OCI-LY7 (cell line): ENCODE data around the gene SRSF7. TPM values are rescaled to one million over a fixed set of nuclear protein-coding genes. Genes with fewer than 3 reads are reported as not detected.
"Not testable (repeated sequence)": the region's sequence is repeated elsewhere in the genome, so short reads cannot be mapped to it uniquely, and the experiment has no call there.

ENCODE experiments used
- BruUV-seq: library from RNA; stranded (reverse); fragments of 400-500 nt; replicated peaks from 2 replicates; lab custom pipeline; 2021; lab: Mats Ljungman, UMichigan
- CTCF ChIA-PET: fragments of 300-600 bp; sonication (Branson Sonifier 250); formaldehyde crosslinking; loops from one replicate; lab custom pipeline; 2022; ENCODE audit warnings: antibody characterized with exemption; ENCODE audit not compliant: unreplicated experiment; lab: Charles Lee
- POLR2A ChIA-PET: fragments of 300-600 bp; sonication (Branson Sonifier 250); formaldehyde crosslinking; loops from one replicate; lab custom pipeline; 2022; ENCODE audit warnings: antibody characterized with exemption; lab: Charles Lee
- DNase-seq: peaks from one replicate; pipeline ENCODE4 v3.0.0-alpha.2; 2015; ENCODE audit warnings: low spot score
- H2AFZ ChIP-seq: fragments of 200-600 bp; sonication (generic), shearing (Covaris generic); 2 replicates; pipeline ENCODE4 v1.6.1; 2014; ENCODE audit warnings: mild to moderate bottlenecking, antibody characterized with exemption, low read length, moderate library complexity
- H3K27ac ChIP-seq: fragments of 200-600 bp; sonication (generic); 2 replicates; pipeline ENCODE4 v1.5.1; 2014; ENCODE audit warnings: mixed run types, low read depth, mild to moderate bottlenecking, moderate library complexity, low read length, inconsistent platforms; ENCODE audit not compliant: poor library complexity, severe bottlenecking
- H3K36me3 ChIP-seq: fragments of 200-600 bp; sonication (generic); 2 replicates; pipeline ENCODE4 v1.6.1; 2014; ENCODE audit warnings: mild to moderate bottlenecking, antibody characterized with exemption, low read length, moderate library complexity, mixed read lengths; ENCODE audit not compliant: insufficient read depth
- H3K4me1 ChIP-seq: fragments of 200-600 bp; sonication (generic); 2 replicates; pipeline ENCODE4 v1.5.1; 2014; ENCODE audit warnings: mild to moderate bottlenecking, low read length; ENCODE audit not compliant: insufficient read depth, poor library complexity, severe bottlenecking
- H3K4me2 ChIP-seq: fragments of 200-600 bp; sonication (generic); 2 replicates; pipeline ENCODE4 v1.6.1; 2014; ENCODE audit warnings: mild to moderate bottlenecking, low read length
- H3K4me3 ChIP-seq: fragments of 200-600 bp; sonication (generic); 2 replicates; pipeline ENCODE4 v1.5.1; 2014; ENCODE audit warnings: mild to moderate bottlenecking, low read depth, low read length; ENCODE audit not compliant: poor library complexity, severe bottlenecking
- H3K79me2 ChIP-seq: fragments of 200-600 bp; sonication (generic); 2 replicates; pipeline ENCODE4 v1.6.1; 2016; ENCODE audit warnings: low read depth, mild to moderate bottlenecking, low read length, moderate library complexity, mixed read lengths; ENCODE audit not compliant: insufficient read depth
- H3K9me2 ChIP-seq: fragments of 200-600 bp; sonication (generic); 2 replicates; pipeline ENCODE4 v1.6.1; 2016; ENCODE audit warnings: mild to moderate bottlenecking, low read length, mixed read lengths; ENCODE audit not compliant: insufficient read depth
- H3K9me3 ChIP-seq: fragments of 200-600 bp; sonication (generic); 2 replicates; pipeline ENCODE4 v1.6.1; 2014; ENCODE audit warnings: mild to moderate bottlenecking, mixed run types, low read length, mixed read lengths
- H4K20me1 ChIP-seq: fragments of 200-600 bp; sonication (generic); 2 replicates; pipeline ENCODE4 v1.6.1; 2014; ENCODE audit warnings: mild to moderate bottlenecking, antibody characterized with exemption, low read length, moderate library complexity, mixed read lengths; ENCODE audit not compliant: insufficient read depth
- CTCF ChIP-seq: fragments of 200-600 bp; sonication (generic); conservative IDR thresholded peaks from 2 replicates; pipeline ENCODE4 v1.5.1; 2014; ENCODE audit warnings: mild to moderate bottlenecking, antibody characterized with exemption, low read length, moderate library complexity, mixed read lengths
- EZH2phosphoT487 ChIP-seq: fragments of 200-600 bp; sonication (generic); IDR thresholded peaks from 2 replicates; pipeline ENCODE4 v1.6.1; 2018; ENCODE audit warnings: low read depth, borderline replicate concordance, mild to moderate bottlenecking, mixed run types, antibody characterized with exemption, low read length, moderate library complexity, mixed read lengths
- intact Hi-C: fragments of 100-400 bp; cut with micrococcal nuclease; formaldehyde crosslinking; loops from one replicate; pipeline ENCODE4 v1.10.0; 2022; ENCODE audit not compliant: unreplicated experiment
- total RNA-seq, 2 experiments: library from RNA; depleted of rRNA in 1 of 2; stranded (reverse); fragments of >200 nt in 1 of 2; shearing (Covaris generic) in 1 of 2; gene quantifications; 2 replicates each; pipeline ENCODE4 v1.2.3, GENCODE V29; 2014 to 2022

The SRSF7 gene
- total RNA-seq, 2 experiments from 2014 or later: 320 to 337 TPM

DNA sequence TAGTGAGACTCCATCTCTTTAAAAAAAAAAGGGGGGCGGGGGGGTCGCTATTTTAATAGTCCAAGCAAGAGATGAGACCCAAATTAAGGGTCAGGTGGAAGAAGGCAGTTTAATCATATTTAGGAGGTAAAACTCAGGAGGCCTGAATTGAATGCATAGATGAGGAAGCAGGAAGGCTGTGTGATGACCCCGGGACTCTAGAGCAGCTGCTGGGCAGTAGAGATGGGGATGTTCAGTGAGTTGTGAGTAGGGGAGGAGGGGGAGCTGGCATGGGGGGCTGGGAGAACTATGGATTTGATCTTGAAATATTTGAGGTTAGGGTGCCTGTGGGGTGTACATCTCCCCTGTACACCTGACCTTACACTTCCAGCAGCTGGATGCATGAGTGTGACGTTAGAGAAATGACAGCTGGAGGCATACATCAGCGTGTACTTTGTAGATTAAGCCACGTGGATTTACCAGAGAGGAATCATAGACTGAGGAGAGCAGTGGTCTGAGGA is 44.3 kb downstream of the SRSF7 start:
- DNase-seq: no peak
- no TSS peak for BruUV-seq
- no peak overlapping the region for H3K27ac ChIP-seq
- peaks cover 31% of the 10 kb centered on the region for H3K4me1 ChIP-seq
- no peaks in the 10 kb centered on the region for H3K79me2 ChIP-seq
- no peak overlapping the region for H3K4me2 ChIP-seq
- H2AFZ ChIP-seq: no peak overlapping the region
- H3K4me3 ChIP-seq: no peak overlapping the region
- no peaks in the 10 kb centered on the region for H3K9me3 ChIP-seq
- CTCF ChIA-PET: no interaction called here
- no peaks in the 10 kb centered on the region for H4K20me1 ChIP-seq
- no peaks in the 10 kb centered on the region for H3K9me2 ChIP-seq
- H3K36me3 ChIP-seq: no peaks in the 10 kb centered on the region
- intact Hi-C loops: no loop called here
- no peak for TF ChIP-seq CTCF
- no peak for TF ChIP-seq EZH2phosphoT487
- POLR2A ChIA-PET: no interaction called here

DNA sequence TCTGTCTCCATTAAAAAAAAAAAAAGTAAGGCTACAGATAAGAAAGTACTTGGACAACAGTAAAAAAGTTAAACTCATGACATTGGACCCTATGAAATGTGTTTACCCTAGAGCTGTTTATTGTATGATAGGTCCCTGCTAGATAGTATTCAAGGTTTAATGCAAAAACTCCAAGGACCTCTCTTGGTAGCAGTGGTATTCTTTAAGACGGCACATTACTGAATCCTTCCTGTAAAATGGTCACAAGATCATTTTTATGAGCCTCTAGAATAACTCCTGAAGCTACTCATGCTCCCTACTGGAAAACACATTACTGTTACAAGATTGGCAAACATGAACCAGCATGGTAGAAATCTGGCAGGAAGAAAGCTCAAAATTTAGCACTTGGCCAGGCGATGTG is 46.5 kb downstream of the SRSF7 start:
- Histone ChIP-seq H3K4me2 (no peak overlapping the region), H3K9me2 (no peaks in the 10 kb centered on the region), H2AFZ (no peak overlapping the region), H3K36me3 (no peaks in the 10 kb centered on the region), H3K79me2 (no peaks in the 10 kb centered on the region), H3K4me3 (no peak overlapping the region), H3K27ac (no peak overlapping the region), H4K20me1 (no peaks in the 10 kb centered on the region), H3K9me3 (no peaks in the 10 kb centered on the region), H3K4me1 (peaks cover 23% of the 10 kb centered on the region)
- intact Hi-C loops: no loop called here
- BruUV-seq: no TSS peak
- DNase-seq: no peak
- ChIA-PET CTCF (interaction anchor here (0.6 kb wide), 1 partner anchor 130 kb away, joined by 3 read pairs; no protein-coding TSS in a partner anchor), POLR2A (interaction anchor here (0.6 to 1.0 kb wide), 6 partner anchors 11 to 1196 kb away, joined by 3 to 4 read pairs (median 3); no protein-coding TSS in a partner anchor)
- TF ChIP-seq CTCF (no peak), EZH2phosphoT487 (no peak)

DNA sequence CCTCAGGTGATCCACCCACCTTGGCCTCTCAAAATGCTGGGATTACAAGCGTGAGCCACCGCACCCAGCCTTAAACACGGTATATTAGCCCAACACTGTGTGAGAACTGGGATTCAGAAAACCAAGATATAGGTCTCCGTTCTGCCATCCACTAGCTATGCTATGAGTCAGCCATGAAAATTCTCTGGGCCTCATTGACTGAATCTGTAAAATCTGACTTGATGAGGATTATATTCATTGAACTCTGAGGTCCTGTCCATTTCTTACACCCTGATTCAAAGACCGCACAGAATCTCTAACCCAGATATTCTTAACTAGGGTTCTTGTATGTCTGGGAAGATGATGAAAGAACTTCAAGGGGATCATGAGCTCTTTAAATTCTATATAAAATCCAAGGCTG is 47.8 kb downstream of the SRSF7 start:
- peaks cover 10% of the 10 kb centered on the region for H3K4me1 ChIP-seq
- H3K79me2 ChIP-seq, DNase-seq, BruUV-seq, H4K20me1 ChIP-seq, H3K9me2 ChIP-seq, H3K36me3 ChIP-seq, H2AFZ ChIP-seq, intact Hi-C loops, H3K27ac ChIP-seq, CTCF ChIA-PET, H3K9me3 ChIP-seq, H3K4me2 ChIP-seq, H3K4me3 ChIP-seq: not testable (repeated sequence)
- POLR2A ChIA-PET: interaction anchor here (0.5 to 0.9 kb wide), 2 partner anchors 31 to 93 kb away, joined by 3 read pairs; no protein-coding TSS in a partner anchor
